Neural progenitor cell (in vitro differentiated cells): ENCODE measurements around the gene PITPNC1. TPM values are rescaled to one million over a fixed set of nuclear protein-coding genes. Genes with fewer than 3 reads are reported as not detected.
"Not testable (repeated sequence)": the region's sequence is repeated elsewhere in the genome, so short reads cannot be mapped to it uniquely, and the experiment has no call there.

Source experiments
- DNase-seq: peaks from one replicate; pipeline ENCODE4 v3.0.0-alpha.2; 2016; ENCODE audit warnings: low spot score
- H2AFZ ChIP-seq: fragments of 200-600 bp; sonication (generic); replicated peaks from 2 replicates; pipeline ENCODE4 v1.6.1; 2016; ENCODE audit warnings: antibody characterized with exemption
- H3F3A ChIP-seq: fragments of 200-600 bp; sonication (generic); 2 replicates; pipeline ENCODE4 v1.6.1; 2016; ENCODE audit warnings: antibody characterized with exemption, low read depth
- H3K27ac ChIP-seq: fragments of 200-600 bp; sonication (generic); 2 replicates; pipeline ENCODE4 v1.5.1; 2016; ENCODE audit warnings: mild to moderate bottlenecking
- H3K27me3 ChIP-seq: fragments of 200-600 bp; sonication (generic); 2 replicates; pipeline ENCODE4 v1.6.1; 2016; ENCODE audit warnings: mild to moderate bottlenecking, moderate library complexity
- H3K36me3 ChIP-seq: fragments of 200-600 bp; sonication (generic); 2 replicates; pipeline ENCODE4 v1.5.1; 2016
- H3K4me1 ChIP-seq: fragments of 200-600 bp; sonication (generic); 2 replicates; pipeline ENCODE4 v1.6.1; 2016; ENCODE audit warnings: mixed run types
- H3K4me2 ChIP-seq: fragments of 200-600 bp; sonication (generic); 2 replicates; pipeline ENCODE4 v1.6.1; 2016
- H3K4me3 ChIP-seq: fragments of 200-600 bp; sonication (generic); 2 replicates; pipeline ENCODE4 v1.5.1; 2016
- H3K79me2 ChIP-seq: fragments of 200-600 bp; sonication (generic); 2 replicates; pipeline ENCODE4 v1.6.1; 2016; ENCODE audit warnings: low read depth
- H3K9ac ChIP-seq: fragments of 200-600 bp; sonication (generic); 2 replicates; pipeline ENCODE4 v1.6.1; 2016
- H3K9me3 ChIP-seq: fragments of 200-600 bp; sonication (generic); 2 replicates; pipeline ENCODE4 v1.5.1; 2016; ENCODE audit warnings: low read depth
- H4K20me1 ChIP-seq: fragments of 200-600 bp; sonication (generic); 2 replicates; pipeline ENCODE4 v1.6.1; 2016; ENCODE audit warnings: low read depth
- H3K27ac Mint-ChIP-seq: 3 replicates; pipeline ENCODE4 v1.8.0; 2021; ENCODE audit warnings: mixed read lengths
- H3K27me3 Mint-ChIP-seq: 2 replicates; pipeline ENCODE4 v1.8.0; 2022; ENCODE audit warnings: low read depth, mild to moderate bottlenecking, inconsistent platforms, moderate library complexity, mixed read lengths; ENCODE audit not compliant: insufficient read depth
- H3K36me3 Mint-ChIP-seq: 3 replicates; pipeline ENCODE4 v1.8.0; 2021; ENCODE audit warnings: mixed read lengths
- H3K4me1 Mint-ChIP-seq: 3 replicates; pipeline ENCODE4 v1.8.0; 2021; ENCODE audit warnings: mixed read lengths
- H3K4me3 Mint-ChIP-seq: 3 replicates; pipeline ENCODE4 v1.8.0; 2021; ENCODE audit warnings: mild to moderate bottlenecking, moderate library complexity, mixed read lengths
- H3K9me3 Mint-ChIP-seq: 3 replicates; pipeline ENCODE4 v1.8.0; 2020; ENCODE audit warnings: mixed read lengths
- CTCF ChIP-seq: fragments of 200-600 bp; sonication (generic); IDR thresholded peaks from 2 replicates; pipeline ENCODE4 v1.5.1; 2017; ENCODE audit warnings: antibody characterized with exemption, mild to moderate bottlenecking
- EZH2 ChIP-seq: fragments of 200-600 bp; sonication (generic); IDR thresholded peaks from 2 replicates; pipeline ENCODE4 v1.6.1; 2017; ENCODE audit warnings: antibody characterized with exemption, mild to moderate bottlenecking, moderate library complexity
- EZH2phosphoT487 ChIP-seq: fragments of 200-600 bp; sonication (generic); IDR thresholded peaks from 2 replicates; pipeline ENCODE4 v1.6.1; 2017; ENCODE audit warnings: antibody characterized with exemption
- total RNA-seq: library from RNA; depleted of rRNA; stranded (reverse); fragments of >200 nt; gene quantifications from 2 replicates; pipeline ENCODE4 v1.2.3, GENCODE V29; 2015; ENCODE audit warnings: low replicate concordance

PITPNC1 gene
- total RNA-seq, 1 donor from 2014 or later, result 8.1 TPM

- Histone ChIP-seq H3K4me3 (no peak overlapping the region), H3K79me2 (no peaks in the 10 kb centered on the region), H3K27ac (no peak overlapping the region), H3F3A (no peaks in the 10 kb centered on the region), H3K27me3 (no peaks in the 10 kb centered on the region), H3K9ac (no peak overlapping the region), H3K36me3 (no peaks in the 10 kb centered on the region), H4K20me1 (no peaks in the 10 kb centered on the region), H3K4me1 (no peaks in the 10 kb centered on the region), H3K4me2 (no peak overlapping the region), H2AFZ (no peak overlapping the region), H3K9me3 (no peaks in the 10 kb centered on the region)
- H3K27me3 Mint-ChIP-seq, result no peaks in the 10 kb centered on the region
- H3K4me1 Mint-ChIP-seq, result no peaks in the 10 kb centered on the region
- no peak for DNase-seq
- no peak overlapping the region for H3K4me3 Mint-ChIP-seq
- no peaks in the 10 kb centered on the region for H3K9me3 Mint-ChIP-seq
- H3K36me3 Mint-ChIP-seq, result no peaks in the 10 kb centered on the region
- H3K27ac Mint-ChIP-seq, result no peak overlapping the region
- TF ChIP-seq EZH2phosphoT487, result no peak
- no peak for TF ChIP-seq EZH2
- no peak for TF ChIP-seq CTCF
Measured at GRCh38 chr17:67649891-67650290, 272.8 kb downstream of the PITPNC1 start.

DNA sequence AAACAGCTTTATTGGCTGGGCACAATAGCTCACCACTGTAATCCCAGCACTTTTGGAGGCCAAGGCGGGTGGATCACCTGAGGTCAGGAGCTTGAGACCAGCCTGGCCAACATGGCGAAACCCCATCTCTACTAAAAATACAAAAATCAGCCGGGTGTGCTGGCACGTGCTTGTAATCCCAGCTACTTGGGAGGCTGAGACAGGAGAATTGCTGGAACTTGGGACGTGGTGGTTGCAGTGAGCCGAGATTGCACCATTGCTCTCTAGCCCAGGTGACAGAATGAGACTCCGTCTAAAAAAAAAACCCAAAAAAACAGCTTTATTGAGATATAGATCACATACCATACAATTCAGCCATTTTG lies 274.1 kb downstream of the PITPNC1 start:
- not testable (repeated sequence) for H3K79me2 ChIP-seq, H3K4me2 ChIP-seq, H3K9me3 Mint-ChIP-seq, H3K36me3 Mint-ChIP-seq, H3K36me3 ChIP-seq, H3K27ac Mint-ChIP-seq, H3K27me3 Mint-ChIP-seq, H3K4me3 ChIP-seq, H3K9ac ChIP-seq, H3K4me1 ChIP-seq, H2AFZ ChIP-seq, H3K4me3 Mint-ChIP-seq, H3F3A ChIP-seq, H3K9me3 ChIP-seq, H3K27me3 ChIP-seq, H3K4me1 Mint-ChIP-seq, H4K20me1 ChIP-seq, DNase-seq, H3K27ac ChIP-seq

DNA sequence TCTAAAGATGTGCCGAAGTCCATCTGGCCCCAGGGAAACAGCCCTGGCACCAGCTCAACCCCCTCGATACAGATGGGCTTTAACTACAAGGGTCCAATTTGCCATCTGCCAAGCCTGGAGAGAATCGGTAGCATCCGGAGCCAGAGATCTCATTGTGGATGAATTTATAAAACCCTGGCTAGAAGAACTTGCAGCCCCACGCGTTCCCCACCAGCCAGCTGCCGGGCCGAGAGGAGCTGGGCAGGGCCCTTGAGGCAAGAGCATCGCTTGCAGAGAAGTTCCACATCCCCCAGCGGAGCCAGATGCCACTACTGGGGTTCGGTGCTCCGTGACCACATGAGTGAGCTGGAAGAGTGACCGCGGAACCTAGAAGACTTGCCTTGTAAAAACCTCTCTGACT lies 275.4 kb downstream of the PITPNC1 start:
- no peaks in the 10 kb centered on the region for H3K9me3 ChIP-seq
- H3K27me3 ChIP-seq, result no peaks in the 10 kb centered on the region
- H4K20me1 ChIP-seq, result no peaks in the 10 kb centered on the region
- no peak overlapping the region for H3K27ac Mint-ChIP-seq
- H3F3A ChIP-seq, result no peaks in the 10 kb centered on the region
- no peak overlapping the region for H3K27ac ChIP-seq
- no peak overlapping the region for H3K4me2 ChIP-seq
- no peak for TF ChIP-seq CTCF
- no peak for TF ChIP-seq EZH2
- no peak for TF ChIP-seq EZH2phosphoT487
- no peaks in the 10 kb centered on the region for H3K36me3 ChIP-seq
- H3K36me3 Mint-ChIP-seq, result no peaks in the 10 kb centered on the region
- no peak overlapping the region for H2AFZ ChIP-seq
- H3K79me2 ChIP-seq, result no peaks in the 10 kb centered on the region
- no peak for DNase-seq
- H3K4me3 ChIP-seq, result no peak overlapping the region
- H3K27me3 Mint-ChIP-seq, result no peaks in the 10 kb centered on the region
- H3K9ac ChIP-seq, result no peak overlapping the region
- H3K9me3 Mint-ChIP-seq, result no peaks in the 10 kb centered on the region
- no peaks in the 10 kb centered on the region for H3K4me1 ChIP-seq
- H3K4me1 Mint-ChIP-seq, result no peaks in the 10 kb centered on the region
- H3K4me3 Mint-ChIP-seq, result no peak overlapping the region

DNA sequence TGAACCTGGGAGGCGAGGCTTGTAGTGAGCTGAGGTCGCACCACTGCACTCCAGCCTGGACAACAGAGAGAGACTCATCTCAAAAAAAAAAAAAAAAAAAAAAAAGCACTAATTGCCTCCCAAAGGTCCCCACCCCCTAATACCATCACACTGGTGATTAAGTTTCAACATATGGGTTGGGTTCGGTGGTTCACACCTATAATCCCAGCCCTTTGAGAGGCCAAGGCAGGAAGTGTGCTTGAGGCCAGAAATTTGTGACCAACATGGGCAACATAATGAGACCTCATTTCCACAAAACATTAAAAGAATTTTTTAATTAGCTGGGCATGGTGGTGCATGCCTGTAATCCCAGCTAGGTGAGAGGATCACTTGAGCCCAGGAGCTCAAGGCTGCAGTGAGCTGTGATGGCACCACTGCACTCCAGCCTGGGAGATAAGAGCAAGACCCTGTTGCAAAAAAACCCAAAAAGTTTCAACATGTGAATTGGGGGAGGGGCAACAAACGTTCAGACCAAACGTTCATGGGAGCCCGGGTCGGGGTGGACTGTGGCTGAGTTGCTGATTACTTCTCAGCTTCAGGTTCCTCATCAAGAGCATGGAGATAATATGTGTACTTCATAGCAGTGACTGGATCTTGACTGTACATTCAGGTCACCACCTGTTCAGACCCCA lies 278.5 kb downstream of the PITPNC1 start:
- H3K9me3 Mint-ChIP-seq, result no peaks in the 10 kb centered on the region
- H3K79me2 ChIP-seq, result no peaks in the 10 kb centered on the region
- peaks cover 5% of the 10 kb centered on the region for H3K4me1 Mint-ChIP-seq
- H3K27ac Mint-ChIP-seq, result no peak overlapping the region
- no peak overlapping the region for H2AFZ ChIP-seq
- H3K27me3 Mint-ChIP-seq, result no peaks in the 10 kb centered on the region
- H3K27ac ChIP-seq, result no peak overlapping the region
- H3K4me3 Mint-ChIP-seq, result no peak overlapping the region
- TF ChIP-seq CTCF (no peak), EZH2 (no peak), EZH2phosphoT487 (no peak)
- no peaks in the 10 kb centered on the region for H4K20me1 ChIP-seq
- no peak overlapping the region for H3K4me3 ChIP-seq
- no peaks in the 10 kb centered on the region for H3K4me1 ChIP-seq
- H3K36me3 ChIP-seq, result no peaks in the 10 kb centered on the region
- H3F3A ChIP-seq, result no peaks in the 10 kb centered on the region
- H3K9ac ChIP-seq, result no peak overlapping the region
- H3K27me3 ChIP-seq, result no peaks in the 10 kb centered on the region
- no peak overlapping the region for H3K4me2 ChIP-seq
- H3K9me3 ChIP-seq, result no peaks in the 10 kb centered on the region
- DNase-seq, result no peak
- H3K36me3 Mint-ChIP-seq, result no peaks in the 10 kb centered on the region
